ENCODE measurements around the gene OR2A2. TPM values are rescaled to one million over a fixed set of nuclear protein-coding genes. Genes with fewer than 3 reads are reported as not detected.

Gene OR2A2
- total and polyA plus RNA-seq, 10 of the 15 experiments (the other 5 are each of a cell fraction or from before 2014, with no cell fraction given), result not detected

DNA sequence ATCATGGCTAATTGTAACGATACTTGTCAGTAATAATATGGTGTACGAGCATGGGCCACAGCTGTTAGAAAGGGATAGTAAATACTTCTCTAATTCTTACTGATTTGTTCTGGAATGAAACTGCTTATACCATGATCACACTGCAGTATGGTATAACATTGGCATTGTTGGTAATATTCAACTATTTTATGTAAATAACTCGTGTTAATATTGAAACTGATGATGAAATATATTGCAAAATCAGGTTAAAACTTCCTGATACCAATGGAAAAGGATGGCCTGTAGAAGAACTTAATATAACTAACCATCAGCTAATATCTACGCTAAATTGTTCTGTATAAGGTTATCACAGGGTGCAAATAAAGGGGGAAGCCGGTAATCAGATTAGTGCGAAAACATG is 23.9 kb downstream of the OR2A2 start:
- intact Hi-C loops (cut with micrococcal nuclease; ENCODE audit: unreplicated experiment), result no loop called here
- Histone ChIP-seq H3K4me2 (ENCODE audit: control insufficient read depth, insufficient read depth) (no peak overlapping the region), H3K9ac (ENCODE audit: control insufficient read depth, insufficient read depth, low read length) (no peak overlapping the region), H3K27me3 (replicated peaks in 1 of 2; ENCODE audit: control insufficient read depth in 2 of 2, insufficient read depth in 2 of 2, low read length in 1 of 2) (no peaks in the 10 kb centered on the region), H3K36me3 (ENCODE audit: control insufficient read depth in 2 of 2, insufficient read depth in 2 of 2, low read length in 1 of 2) (no peaks in the 10 kb centered on the region), H3K79me2 (ENCODE audit: control insufficient read depth, insufficient read depth, low read length) (no peaks in the 10 kb centered on the region), H3K27ac (ENCODE audit: control insufficient read depth, insufficient read depth) (no peak overlapping the region), H4K20me1 (ENCODE audit: control insufficient read depth, insufficient read depth) (no peaks in the 10 kb centered on the region), H3K9me3 (replicated peaks; ENCODE audit: control insufficient read depth, insufficient read depth, low read length) (no peaks in the 10 kb centered on the region), H3K4me1 (ENCODE audit: control insufficient read depth, insufficient read depth, low read length) (no peaks in the 10 kb centered on the region), H3K4me3 (no peak overlapping the region), H2AFZ (ENCODE audit: control insufficient read depth, low read depth, low read length) (no peak overlapping the region)
- in situ Hi-C loops (cut with MboI), result no loop called here
- RAD21 ChIA-PET (ENCODE audit: unreplicated experiment), result no interaction called here
- no peak for ATAC-seq
- WGBS (ENCODE audit: insufficient coverage, insufficient replicate concordance, low lambda C conversion rate, missing lambda C conversion rate), result 45% methylated on average over 6 of the region's 6 CpGs
- no peak for FAIRE-seq
- CTCF ChIA-PET, result no interaction called here
- BruUV-seq (replicated peaks), result no TSS peak
- SMC1A ChIA-PET (ENCODE audit: uncharacterized antibody, unreplicated experiment), result no interaction called here
- no peak for DNase-seq (ENCODE audit: low read depth, low spot score)
- POLR2A ChIA-PET, result no interaction called here
- no peak for TF ChIP-seq CHD4 (IDR thresholded peaks at IDR 0.05)
- no peak for TF ChIP-seq MXI1 (IDR thresholded peaks at IDR 0.05; ENCODE audit: low read depth, low read length)
- TF ChIP-seq, protein P1, sequence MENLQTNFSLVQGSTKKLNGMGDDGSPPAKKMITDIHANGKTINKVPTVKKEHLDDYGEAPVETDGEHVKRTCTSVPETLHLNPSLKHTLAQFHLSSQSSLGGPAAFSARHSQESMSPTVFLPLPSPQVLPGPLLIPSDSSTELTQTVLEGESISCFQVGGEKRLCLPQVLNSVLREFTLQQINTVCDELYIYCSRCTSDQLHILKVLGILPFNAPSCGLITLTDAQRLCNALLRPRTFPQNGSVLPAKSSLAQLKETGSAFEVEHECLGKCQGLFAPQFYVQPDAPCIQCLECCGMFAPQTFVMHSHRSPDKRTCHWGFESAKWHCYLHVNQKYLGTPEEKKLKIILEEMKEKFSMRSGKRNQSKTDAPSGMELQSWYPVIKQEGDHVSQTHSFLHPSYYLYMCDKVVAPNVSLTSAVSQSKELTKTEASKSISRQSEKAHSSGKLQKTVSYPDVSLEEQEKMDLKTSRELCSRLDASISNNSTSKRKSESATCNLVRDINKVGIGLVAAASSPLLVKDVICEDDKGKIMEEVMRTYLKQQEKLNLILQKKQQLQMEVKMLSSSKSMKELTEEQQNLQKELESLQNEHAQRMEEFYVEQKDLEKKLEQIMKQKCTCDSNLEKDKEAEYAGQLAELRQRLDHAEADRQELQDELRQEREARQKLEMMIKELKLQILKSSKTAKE (IDR thresholded peaks at IDR 0.05; ENCODE audit: low read depth, poor library complexity, severe bottlenecking), result no peak
- TF ChIP-seq, protein P2, sequence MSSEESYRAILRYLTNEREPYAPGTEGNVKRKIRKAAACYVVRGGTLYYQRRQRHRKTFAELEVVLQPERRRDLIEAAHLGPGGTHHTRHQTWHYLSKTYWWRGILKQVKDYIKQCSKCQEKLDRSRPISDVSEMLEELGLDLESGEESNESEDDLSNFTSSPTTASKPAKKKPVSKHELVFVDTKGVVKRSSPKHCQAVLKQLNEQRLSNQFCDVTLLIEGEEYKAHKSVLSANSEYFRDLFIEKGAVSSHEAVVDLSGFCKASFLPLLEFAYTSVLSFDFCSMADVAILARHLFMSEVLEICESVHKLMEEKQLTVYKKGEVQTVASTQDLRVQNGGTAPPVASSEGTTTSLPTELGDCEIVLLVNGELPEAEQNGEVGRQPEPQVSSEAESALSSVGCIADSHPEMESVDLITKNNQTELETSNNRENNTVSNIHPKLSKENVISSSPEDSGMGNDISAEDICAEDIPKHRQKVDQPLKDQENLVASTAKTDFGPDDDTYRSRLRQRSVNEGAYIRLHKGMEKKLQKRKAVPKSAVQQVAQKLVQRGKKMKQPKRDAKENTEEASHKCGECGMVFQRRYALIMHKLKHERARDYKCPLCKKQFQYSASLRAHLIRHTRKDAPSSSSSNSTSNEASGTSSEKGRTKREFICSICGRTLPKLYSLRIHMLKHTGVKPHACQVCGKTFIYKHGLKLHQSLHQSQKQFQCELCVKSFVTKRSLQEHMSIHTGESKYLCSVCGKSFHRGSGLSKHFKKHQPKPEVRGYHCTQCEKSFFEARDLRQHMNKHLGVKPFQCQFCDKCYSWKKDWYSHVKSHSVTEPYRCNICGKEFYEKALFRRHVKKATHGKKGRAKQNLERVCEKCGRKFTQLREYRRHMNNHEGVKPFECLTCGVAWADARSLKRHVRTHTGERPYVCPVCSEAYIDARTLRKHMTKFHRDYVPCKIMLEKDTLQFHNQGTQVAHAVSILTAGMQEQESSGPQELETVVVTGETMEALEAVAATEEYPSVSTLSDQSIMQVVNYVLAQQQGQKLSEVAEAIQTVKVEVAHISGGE (CRISPR knock-in tag; IDR thresholded peaks at IDR 0.05), result no peak
- no peak for TF ChIP-seq STAT3 (IDR thresholded peaks at IDR 0.05; ENCODE audit: low read depth, low read length)
- TF ChIP-seq BHLHE40 (IDR thresholded peaks at IDR 0.05; ENCODE audit: borderline replicate concordance in 1 of 2, low read depth in 2 of 2, low read length in 1 of 2), result no peak
- TF ChIP-seq, protein P3, sequence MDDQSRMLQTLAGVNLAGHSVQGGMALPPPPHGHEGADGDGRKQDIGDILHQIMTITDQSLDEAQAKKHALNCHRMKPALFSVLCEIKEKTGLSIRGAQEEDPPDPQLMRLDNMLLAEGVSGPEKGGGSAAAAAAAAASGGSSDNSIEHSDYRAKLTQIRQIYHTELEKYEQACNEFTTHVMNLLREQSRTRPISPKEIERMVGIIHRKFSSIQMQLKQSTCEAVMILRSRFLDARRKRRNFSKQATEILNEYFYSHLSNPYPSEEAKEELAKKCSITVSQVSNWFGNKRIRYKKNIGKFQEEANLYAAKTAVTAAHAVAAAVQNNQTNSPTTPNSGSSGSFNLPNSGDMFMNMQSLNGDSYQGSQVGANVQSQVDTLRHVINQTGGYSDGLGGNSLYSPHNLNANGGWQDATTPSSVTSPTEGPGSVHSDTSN (IDR thresholded peaks at IDR 0.05; ENCODE audit: insufficient replicate concordance, low read depth, low read length), result no peak
- no peak for TF ChIP-seq WRNIP1 (IDR thresholded peaks at IDR 0.05; ENCODE audit: borderline replicate concordance, low read depth, low read length)
- TF ChIP-seq EZH2 (IDR thresholded peaks at IDR 0.05; ENCODE audit: borderline replicate concordance, control insufficient read depth, low read depth, low read length), result no peak
- no peak for TF ChIP-seq CBX3 (IDR thresholded peaks at IDR 0.05; ENCODE audit: borderline replicate concordance, low read depth)
- TF ChIP-seq EP300 (IDR thresholded peaks at IDR 0.05; ENCODE audit: borderline replicate concordance in 1 of 2, control insufficient read depth in 1 of 2, low read depth in 2 of 2, low read length in 2 of 2), result no peak
- TF ChIP-seq, protein P4, sequence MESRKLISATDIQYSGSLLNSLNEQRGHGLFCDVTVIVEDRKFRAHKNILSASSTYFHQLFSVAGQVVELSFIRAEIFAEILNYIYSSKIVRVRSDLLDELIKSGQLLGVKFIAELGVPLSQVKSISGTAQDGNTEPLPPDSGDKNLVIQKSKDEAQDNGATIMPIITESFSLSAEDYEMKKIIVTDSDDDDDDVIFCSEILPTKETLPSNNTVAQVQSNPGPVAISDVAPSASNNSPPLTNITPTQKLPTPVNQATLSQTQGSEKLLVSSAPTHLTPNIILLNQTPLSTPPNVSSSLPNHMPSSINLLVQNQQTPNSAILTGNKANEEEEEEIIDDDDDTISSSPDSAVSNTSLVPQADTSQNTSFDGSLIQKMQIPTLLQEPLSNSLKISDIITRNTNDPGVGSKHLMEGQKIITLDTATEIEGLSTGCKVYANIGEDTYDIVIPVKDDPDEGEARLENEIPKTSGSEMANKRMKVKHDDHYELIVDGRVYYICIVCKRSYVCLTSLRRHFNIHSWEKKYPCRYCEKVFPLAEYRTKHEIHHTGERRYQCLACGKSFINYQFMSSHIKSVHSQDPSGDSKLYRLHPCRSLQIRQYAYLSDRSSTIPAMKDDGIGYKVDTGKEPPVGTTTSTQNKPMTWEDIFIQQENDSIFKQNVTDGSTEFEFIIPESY (IDR thresholded peaks at IDR 0.05), result no peak
- TF ChIP-seq JUNB (IDR thresholded peaks at IDR 0.05), result no peak
- no peak for TF ChIP-seq NR2C2 (IDR thresholded peaks at IDR 0.05; ENCODE audit: borderline replicate concordance, control insufficient read depth, insufficient read length, low read depth)
- TF ChIP-seq CEBPB (IDR thresholded peaks at IDR 0.05; ENCODE audit: borderline replicate concordance in 1 of 2, low read depth in 2 of 2, low read length in 2 of 2), result no peak
- TF ChIP-seq PML (IDR thresholded peaks at IDR 0.05; ENCODE audit: low read length), result no peak

Measured in GM12878 (cell line).